OCI-LY3 (cell line): ENCODE data around the gene ZMAT5.

Source experiments
- CTCF ChIP-seq: fragments of 200-600, 300-600 bp; sonication (generic); IDR thresholded peaks from 2 replicates; pipeline ENCODE4 v1.5.1; 2014; ENCODE audit warnings: antibody characterized with exemption, low read length, low read depth
- EZH2phosphoT487 ChIP-seq: fragments of 200-600 bp; shearing (Covaris generic); IDR thresholded peaks from 2 replicates; pipeline ENCODE4 v1.6.1; 2018; ENCODE audit warnings: antibody characterized with exemption, mixed run types, low read depth

- TF ChIP-seq CTCF (no peak), EZH2phosphoT487 (no peak)
Observed at GRCh38 chr22:29705651-29706050, 61.2 kb downstream of the ZMAT5 start.
